Epithelial cell of esophagus (primary cell): ENCODE measurements around the gene CCDC97.
"Not testable (repeated sequence)": the region's sequence is repeated elsewhere in the genome, so short reads cannot be mapped to it uniquely, and the experiment has no call there.

Experiments
- DNase-seq: peaks from one replicate; pipeline ENCODE4 v3.0.0; 2010; ENCODE audit warnings: low read depth
- H3K4me3 ChIP-seq: 2 replicates; pipeline ENCODE4 v1.5.1; 2011; ENCODE audit warnings: mild to moderate bottlenecking, low read length, control low read depth
- CTCF ChIP-seq: IDR thresholded peaks from 2 replicates; pipeline ENCODE4 v1.5.1; 2011; ENCODE audit warnings: low read depth, mild to moderate bottlenecking, low read length, control low read depth, inconsistent platforms; ENCODE audit not compliant: insufficient read depth; ENCODE audit errors: missing control alignments

Gene CCDC97

GRCh38 chr19:41288673-41289530 lies 21.1 kb upstream of the CCDC97 start:
- no peak for TF ChIP-seq CTCF
- no peak for DNase-seq
- H3K4me3 ChIP-seq = no peak overlapping the region

- DNase-seq, H3K4me3 ChIP-seq: not testable (repeated sequence)
Measured at GRCh38 chr19:41289814-41290213, 20.2 kb upstream of the CCDC97 start.

- no peak for DNase-seq
- no peak for TF ChIP-seq CTCF
- H3K4me3 ChIP-seq = no peak overlapping the region
Measured at GRCh38 chr19:41294393-41294792, 15.6 kb upstream of the CCDC97 start.

GRCh38 chr19:41295499-41295898 lies 14.5 kb upstream of the CCDC97 start:
- TF ChIP-seq CTCF = no peak
- H3K4me3 ChIP-seq = no peak overlapping the region
- no peak for DNase-seq

- H3K4me3 ChIP-seq = no peak overlapping the region
- peak; percentile 89 for DNase-seq
- TF ChIP-seq CTCF = no peak
Measured at GRCh38 chr19:41296433-41296871, 13.5 kb upstream of the CCDC97 start.

- H3K4me3 ChIP-seq = no peak overlapping the region
- DNase-seq = no peak
- TF ChIP-seq CTCF = no peak
Measured at GRCh38 chr19:41297628-41298347, 12.2 kb upstream of the CCDC97 start.

- TF ChIP-seq CTCF = no peak
- no peak for DNase-seq
- H3K4me3 ChIP-seq = no peak overlapping the region
Measured at GRCh38 chr19:41298348-41298964, 11.5 kb upstream of the CCDC97 start.
